Thyroid gland (tissue), 4 donors: Measurements from ENCODE around the gene NXPH1. TPM values are rescaled to one million over a fixed set of nuclear protein-coding genes. Genes with fewer than 3 reads are reported as not detected.
A peak's percentile ranks its signal among the peaks of the same experiment; 100 is the strongest.

Source experiments
- DNase-seq, 2 donors: peaks; one replicate each; pipeline ENCODE4 v3.0.0-alpha.2; 2019
- H3K27ac ChIP-seq, 3 donors: fragments of 200-600 bp; sonication (generic); 1 replicate in 2 of 3; 2 replicates in 1 of 3; pipeline ENCODE4 v1.5.1; 2016 to 2019; ENCODE audit warnings: mild to moderate bottlenecking in 1 of 3, moderate library complexity in 1 of 3
- H3K27me3 ChIP-seq: fragments of 200-600 bp; sonication (generic); one replicate; pipeline ENCODE4 v1.5.1; 2019
- H3K36me3 ChIP-seq, 2 donors: fragments of 200-600 bp; sonication (generic); one replicate each; pipeline ENCODE4 v1.5.1; 2016 to 2019
- H3K4me1 ChIP-seq, 2 donors: fragments of 200-600 bp; sonication (generic); one replicate each; pipeline ENCODE4 v1.5.1; 2017 to 2019
- H3K4me3 ChIP-seq, 3 donors: fragments of 200-600 bp; sonication (generic); replicated peaks in 1 of 3; 1 replicate in 2 of 3; 2 replicates in 1 of 3; pipeline ENCODE4 v1.5.1; 2016; ENCODE audit warnings: mild to moderate bottlenecking in 1 of 3
- H3K9me3 ChIP-seq: fragments of 200-600 bp; sonication (generic); one replicate; pipeline ENCODE4 v1.5.1; 2017
- POLR2A ChIP-seq, 2 donors: fragments of 450-650 bp; IDR thresholded peaks; one replicate each; pipeline ENCODE4 v1.6.1; 2017; ENCODE audit warnings: antibody characterized with exemption in 2 of 2, mild to moderate bottlenecking in 2 of 2, moderate library complexity in 1 of 2
- WGBS, 2 donors: methylation state at CpG; one replicate each; pipeline ENCODE4 v1.1.5; 2017; 5-methylcytosine and 5-hydroxymethylcytosine counted together
- intact Hi-C: fragments of 100-400 bp; cut with DNase I; formaldehyde crosslinking; loops from one replicate; pipeline ENCODE4 v1.15.1; 2023
- total RNA-seq, 4 donors: library from RNA; depleted of rRNA; stranded (reverse); fragments of >200 nt; gene quantifications; one replicate each; pipeline ENCODE4 v1.2.3, GENCODE V29; 2016
- TF ChIP-seq, protein P1 (sequence below), 6 experiments: fragments of 200-600 bp in 3 of 6; fragments of 450-650 bp in 3 of 6; sonication (generic) in 3 of 6; IDR thresholded peaks; one replicate each; pipeline ENCODE4 v1.5.1; 2016 to 2019; ENCODE audit warnings: antibody characterized with exemption in 6 of 6, mild to moderate bottlenecking in 2 of 6, inconsistent platforms in 1 of 6, moderate library complexity in 1 of 6

NXPH1 gene
- total RNA-seq, 4 donors from 2014 or later, result not detected

DNA sequence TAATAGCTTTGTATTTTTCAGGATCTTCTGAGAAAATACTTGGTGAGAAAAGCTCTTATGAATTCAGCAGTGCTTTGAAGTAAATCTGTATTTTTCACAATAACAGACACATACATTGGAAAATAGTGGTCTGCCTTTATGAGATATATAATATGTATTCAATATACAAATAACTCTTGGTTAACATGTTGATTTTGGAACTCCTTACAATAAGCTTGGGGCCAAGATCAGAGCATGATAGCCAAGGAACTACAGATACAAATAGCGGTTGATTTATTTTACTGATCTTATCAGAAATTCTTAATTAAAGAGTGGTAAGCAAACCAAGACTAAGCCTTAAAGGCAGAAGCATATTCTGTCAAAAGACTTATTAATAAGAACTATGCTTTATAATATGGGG, 24.5 kb upstream of the NXPH1 start:
- intact Hi-C loops, result no loop called here
- 75 to 79% methylated on average over 1 of the region's 1 CpG for WGBS, 2 donors
- TF ChIP-seq, protein P1, sequence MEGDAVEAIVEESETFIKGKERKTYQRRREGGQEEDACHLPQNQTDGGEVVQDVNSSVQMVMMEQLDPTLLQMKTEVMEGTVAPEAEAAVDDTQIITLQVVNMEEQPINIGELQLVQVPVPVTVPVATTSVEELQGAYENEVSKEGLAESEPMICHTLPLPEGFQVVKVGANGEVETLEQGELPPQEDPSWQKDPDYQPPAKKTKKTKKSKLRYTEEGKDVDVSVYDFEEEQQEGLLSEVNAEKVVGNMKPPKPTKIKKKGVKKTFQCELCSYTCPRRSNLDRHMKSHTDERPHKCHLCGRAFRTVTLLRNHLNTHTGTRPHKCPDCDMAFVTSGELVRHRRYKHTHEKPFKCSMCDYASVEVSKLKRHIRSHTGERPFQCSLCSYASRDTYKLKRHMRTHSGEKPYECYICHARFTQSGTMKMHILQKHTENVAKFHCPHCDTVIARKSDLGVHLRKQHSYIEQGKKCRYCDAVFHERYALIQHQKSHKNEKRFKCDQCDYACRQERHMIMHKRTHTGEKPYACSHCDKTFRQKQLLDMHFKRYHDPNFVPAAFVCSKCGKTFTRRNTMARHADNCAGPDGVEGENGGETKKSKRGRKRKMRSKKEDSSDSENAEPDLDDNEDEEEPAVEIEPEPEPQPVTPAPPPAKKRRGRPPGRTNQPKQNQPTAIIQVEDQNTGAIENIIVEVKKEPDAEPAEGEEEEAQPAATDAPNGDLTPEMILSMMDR (IDR thresholded peaks at IDR 0.05), result no peak
- no peak for TF ChIP-seq POLR2A (IDR thresholded peaks at IDR 0.05)

DNA sequence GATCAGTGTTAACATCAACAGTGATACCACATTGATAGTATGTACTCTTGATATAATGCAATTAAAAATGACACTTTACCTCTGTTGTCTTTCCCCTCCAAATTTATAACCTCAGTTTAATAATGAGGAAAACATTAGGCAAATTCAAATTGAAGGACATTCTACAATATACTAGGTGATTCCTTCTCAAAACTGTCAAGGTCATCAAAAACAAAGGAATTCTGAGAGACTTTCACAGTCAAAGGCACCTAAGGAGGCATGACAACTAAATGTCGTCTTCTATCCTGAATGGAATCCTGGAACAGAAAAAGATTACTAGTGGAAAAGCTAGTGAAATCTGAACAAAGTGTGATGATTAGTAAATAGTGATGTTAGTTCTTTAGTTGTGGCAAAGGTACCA, 22.3 kb upstream of the NXPH1 start:
- H3K27me3 ChIP-seq, result no peaks in the 10 kb centered on the region
- H3K4me1 ChIP-seq, result no peaks in the 10 kb centered on the region
- no peak overlapping the region for H3K4me3 ChIP-seq
- no peaks in the 10 kb centered on the region for H3K9me3 ChIP-seq
- no peak for TF ChIP-seq POLR2A (IDR thresholded peaks at IDR 0.05)
- TF ChIP-seq, protein P1 (IDR thresholded peaks at IDR 0.05), result no peak
- DNase-seq, result no peak
- H3K36me3 ChIP-seq, result no peaks in the 10 kb centered on the region
- intact Hi-C loops, result no loop called here
- 74 to 79% methylated on average over 1 of the region's 1 CpG for WGBS, 2 donors
- H3K27ac ChIP-seq, result no peak overlapping the region

More for the DNA sequence above, 24.5 kb upstream of the NXPH1 start:
- DNase-seq, result no peak
- Histone ChIP-seq H3K36me3 (no peaks in the 10 kb centered on the region), H3K4me3 (no peak overlapping the region), H3K27ac (no peak overlapping the region), H3K27me3 (no peaks in the 10 kb centered on the region), H3K9me3 (no peaks in the 10 kb centered on the region), H3K4me1 (no peaks in the 10 kb centered on the region)

DNA sequence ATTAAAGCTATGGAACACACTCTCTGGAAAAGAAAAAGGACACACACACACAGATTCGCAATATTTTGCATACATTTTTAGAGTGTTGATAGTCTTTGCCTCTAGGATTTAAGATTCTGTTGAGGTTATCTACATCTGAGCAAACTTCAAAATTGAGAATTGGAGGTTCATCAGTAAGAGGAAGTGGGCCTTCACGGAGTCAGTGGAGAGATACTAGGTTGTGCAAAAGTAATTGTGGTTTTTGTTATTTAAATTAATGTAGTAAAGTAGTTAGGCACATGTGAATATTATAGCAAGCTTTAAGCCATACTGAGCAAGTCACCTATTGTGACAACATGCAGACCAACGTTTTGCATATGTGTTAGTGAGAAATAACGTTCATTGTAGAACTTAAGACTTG, 19.8 kb upstream of the NXPH1 start:
- TF ChIP-seq POLR2A (IDR thresholded peaks at IDR 0.05), result no peak
- TF ChIP-seq, protein P1 (IDR thresholded peaks at IDR 0.05), result no peak
- WGBS, 2 donors, result 78 to 81% methylated on average over 4 of the region's 4 CpGs
- intact Hi-C loops, result no loop called here
- no peak overlapping the region for H3K27ac ChIP-seq
- H3K4me3 ChIP-seq, result no peak overlapping the region
- H3K9me3 ChIP-seq, result no peaks in the 10 kb centered on the region
- no peaks in the 10 kb centered on the region for H3K27me3 ChIP-seq
- no peaks in the 10 kb centered on the region for H3K36me3 ChIP-seq
- no peak for DNase-seq
- H3K4me1 ChIP-seq, result no peaks in the 10 kb centered on the region

DNA sequence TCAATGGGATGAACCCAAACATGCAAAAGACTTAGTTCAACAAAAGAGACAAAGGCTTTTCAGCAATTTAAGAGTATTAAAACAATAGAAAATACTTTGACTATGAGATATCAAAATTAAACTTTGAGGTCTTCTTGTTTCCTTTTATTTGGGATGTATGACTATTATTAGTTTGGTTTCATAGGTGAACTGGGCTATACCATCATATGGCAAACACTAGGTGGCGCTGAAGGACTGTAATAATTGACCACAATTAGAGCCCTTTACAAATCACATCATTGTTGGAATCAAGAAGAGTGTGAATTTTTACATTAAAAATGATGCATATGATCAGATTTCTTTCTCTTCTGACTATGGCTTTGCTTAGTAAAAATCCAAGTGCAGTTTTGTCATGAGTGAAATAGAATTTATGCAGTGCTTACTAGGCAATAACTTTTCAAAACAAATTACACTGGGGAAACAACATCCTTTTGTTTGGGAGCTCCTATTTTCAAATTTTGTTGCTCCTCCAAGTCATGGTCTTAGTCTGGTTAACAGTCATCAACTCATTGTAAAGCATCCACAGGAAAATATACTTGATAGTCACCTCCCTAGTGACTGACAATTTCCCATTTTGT, 14.7 kb upstream of the NXPH1 start:
- TF ChIP-seq POLR2A (IDR thresholded peaks at IDR 0.05), result no peak
- TF ChIP-seq, protein P1 (IDR thresholded peaks at IDR 0.05), result peak; percentile 28 to 68 (median 52)
- DNase-seq, result peak; percentile 39 to 40
- WGBS, 2 donors, result 0% methylated on average over 1 of the region's 1 CpG
- H3K4me1 ChIP-seq, result no peaks in the 10 kb centered on the region
- no peak overlapping the region for H3K27ac ChIP-seq
- no peak overlapping the region for H3K4me3 ChIP-seq
- H3K27me3 ChIP-seq, result no peaks in the 10 kb centered on the region
- H3K36me3 ChIP-seq, result no peaks in the 10 kb centered on the region
- intact Hi-C loops, result no loop called here
- no peaks in the 10 kb centered on the region for H3K9me3 ChIP-seq

DNA sequence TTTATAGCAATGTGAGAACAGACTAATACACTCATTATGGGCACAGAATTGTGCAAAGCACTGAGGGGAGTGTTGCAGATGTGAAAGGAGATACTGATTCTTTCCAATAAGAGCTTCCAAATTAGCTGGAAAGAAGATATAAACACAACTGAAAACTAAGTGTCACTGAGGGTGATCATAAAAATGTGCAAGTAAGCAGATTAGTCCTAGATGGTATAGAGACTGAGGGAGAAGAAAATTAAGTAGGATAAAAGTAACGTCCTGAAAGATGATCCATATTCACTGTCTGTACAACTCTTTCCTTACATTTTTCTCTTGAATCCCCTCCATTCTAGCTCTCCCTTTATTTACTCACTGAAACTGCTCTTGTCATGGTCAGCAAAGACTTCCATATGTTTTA, 11.2 kb upstream of the NXPH1 start:
- Histone ChIP-seq H3K4me3 (no peak overlapping the region), H3K27me3 (no peaks in the 10 kb centered on the region), H3K4me1 (no peaks in the 10 kb centered on the region), H3K9me3 (no peaks in the 10 kb centered on the region), H3K27ac (no peak overlapping the region), H3K36me3 (no peaks in the 10 kb centered on the region)
- 71 to 73% methylated on average over 1 of the region's 1 CpG for WGBS, 2 donors
- intact Hi-C loops, result no loop called here
- TF ChIP-seq, protein P1 (IDR thresholded peaks at IDR 0.05), result no peak
- no peak for TF ChIP-seq POLR2A (IDR thresholded peaks at IDR 0.05)
- no peak for DNase-seq
